SKM-1 treated with dmso at 0.1 percent for 144 hours (cell line): Measurements from ENCODE around the gene RIMS3.

Source experiments
- DNase-seq: peaks from one replicate; lab custom pipeline; 2025; ENCODE audit not compliant: unreplicated experiment; lab: John Stamatoyannopoulos, UW

RIMS3 gene

DNA sequence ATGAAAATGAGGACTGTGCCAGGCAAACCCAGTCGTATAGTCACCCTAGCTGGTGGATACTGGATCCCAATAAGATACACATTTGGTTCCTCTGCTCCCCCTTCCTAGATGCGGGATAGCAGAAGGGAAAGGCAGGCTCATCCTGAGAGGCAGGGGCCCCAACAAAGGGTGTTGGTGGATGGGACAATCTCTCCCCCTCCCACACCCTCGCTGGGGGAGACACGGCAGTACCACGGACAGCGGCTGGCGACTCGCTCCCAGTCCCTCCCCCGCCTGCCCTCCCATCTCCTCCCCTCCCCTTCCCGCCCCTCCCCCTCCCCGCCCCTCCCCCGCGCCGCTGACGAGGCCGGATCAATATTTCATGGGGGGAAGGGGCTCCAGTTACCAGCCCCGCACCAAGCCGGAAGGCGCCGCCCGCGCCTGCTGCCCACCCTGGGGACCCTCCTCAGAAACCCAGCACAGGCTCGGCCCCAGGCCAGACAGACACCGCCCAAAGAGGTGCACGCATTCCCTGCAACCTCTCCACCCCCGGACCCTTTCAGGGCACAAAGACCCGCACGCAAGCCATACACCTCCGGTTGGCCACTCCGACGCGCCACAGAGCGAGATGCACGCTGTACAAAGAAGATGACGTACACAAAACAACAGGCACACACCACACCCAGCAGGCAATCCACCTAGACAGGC lies 11.5 kb downstream of the RIMS3 start:
- DNase-seq: no peak

- no peak for DNase-seq
Observed at GRCh38 chr1:40652979-40653378, 12.5 kb downstream of the RIMS3 start.

GRCh38 chr1:40652468-40652867 lies 13.0 kb downstream of the RIMS3 start:
- DNase-seq: no peak

DNA sequence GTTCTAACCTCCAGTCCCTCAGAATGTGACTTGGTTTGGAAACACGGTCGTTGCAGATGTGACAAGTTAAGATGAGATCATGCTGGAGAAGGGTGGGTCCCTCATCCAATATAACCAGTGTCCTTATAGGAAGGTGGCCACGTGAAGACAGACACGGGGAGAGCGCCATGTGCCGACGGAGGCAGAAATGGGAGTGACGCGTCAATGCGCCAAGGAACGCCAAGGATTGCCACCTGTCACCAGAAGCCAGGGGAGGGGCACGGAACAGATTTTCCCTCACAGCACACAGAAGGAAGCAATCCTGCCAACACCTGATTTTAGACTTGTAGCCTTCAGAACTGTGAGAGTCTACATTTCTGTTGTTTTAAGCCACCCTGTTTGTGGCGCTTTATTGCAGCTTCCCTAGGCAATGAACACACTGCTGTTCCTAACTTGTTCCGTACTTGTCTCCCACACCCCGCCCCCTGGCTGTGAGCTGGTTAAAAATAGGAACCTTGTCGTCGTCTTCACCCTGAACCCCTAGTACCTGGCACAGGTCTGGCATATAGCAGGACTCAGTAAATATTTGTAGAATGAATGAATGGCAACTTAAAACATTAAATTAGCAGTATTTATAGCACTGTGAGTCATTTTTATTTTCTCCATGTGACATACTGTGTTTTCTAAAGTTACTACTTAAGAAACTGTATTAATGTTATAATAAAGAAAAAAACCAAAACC lies 14.2 kb downstream of the RIMS3 start:
- DNase-seq: no peak

GRCh38 chr1:40650075-40650474 lies 15.4 kb downstream of the RIMS3 start:
- no peak for DNase-seq

DNA sequence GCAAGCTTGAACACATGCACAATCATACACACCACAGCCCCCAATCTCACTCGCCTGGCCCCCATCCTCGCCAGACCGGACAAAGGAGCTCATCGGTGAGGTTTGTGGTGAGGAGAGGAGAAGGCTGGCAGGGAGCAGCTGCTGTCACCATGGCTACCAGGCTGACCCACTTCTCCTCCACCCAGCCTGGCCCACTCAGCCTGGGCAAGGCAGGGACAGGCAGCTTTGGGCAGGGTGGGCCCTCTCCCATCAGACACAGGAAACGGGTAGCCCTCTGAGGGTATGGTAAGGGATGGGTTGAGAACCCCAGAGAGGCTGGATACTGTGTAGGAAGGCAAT lies 15.9 kb downstream of the RIMS3 start:
- no peak for DNase-seq

DNA sequence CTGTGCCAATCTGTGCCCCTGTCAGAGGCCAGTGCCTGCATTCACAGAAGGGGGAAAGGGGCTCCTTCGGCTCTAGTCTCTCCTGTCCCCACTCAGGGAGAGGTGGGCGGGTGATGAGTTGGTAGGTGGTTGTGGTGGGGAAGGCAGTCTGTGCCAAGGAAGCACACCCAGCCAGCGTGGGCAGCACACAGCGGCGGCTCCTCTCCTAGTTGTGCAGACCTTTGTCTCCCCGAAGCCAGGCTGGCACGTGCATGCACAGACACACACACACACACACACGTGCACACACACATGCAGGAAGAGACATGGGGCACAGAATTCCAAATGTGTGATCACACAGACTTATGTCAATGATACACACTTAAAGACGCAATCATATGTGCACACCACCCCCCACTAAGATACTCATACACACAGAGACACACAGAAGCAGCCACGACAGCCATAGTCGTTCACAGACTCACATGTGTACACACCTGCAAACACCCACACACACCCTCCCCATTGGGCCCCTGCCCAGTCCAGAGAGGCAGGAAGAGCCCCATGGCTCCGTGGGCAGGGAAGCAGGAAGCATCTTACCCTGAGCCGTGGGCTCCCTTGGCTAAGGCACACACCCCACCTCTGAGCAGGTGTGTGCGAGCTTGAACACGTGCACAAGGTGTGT lies 16.4 kb downstream of the RIMS3 start:
- no peak for DNase-seq

- DNase-seq: no peak
Observed at GRCh38 chr1:40648200-40648599, 17.3 kb downstream of the RIMS3 start.

GRCh38 chr1:40646315-40646714 lies 19.2 kb downstream of the RIMS3 start:
- DNase-seq: no peak

DNA sequence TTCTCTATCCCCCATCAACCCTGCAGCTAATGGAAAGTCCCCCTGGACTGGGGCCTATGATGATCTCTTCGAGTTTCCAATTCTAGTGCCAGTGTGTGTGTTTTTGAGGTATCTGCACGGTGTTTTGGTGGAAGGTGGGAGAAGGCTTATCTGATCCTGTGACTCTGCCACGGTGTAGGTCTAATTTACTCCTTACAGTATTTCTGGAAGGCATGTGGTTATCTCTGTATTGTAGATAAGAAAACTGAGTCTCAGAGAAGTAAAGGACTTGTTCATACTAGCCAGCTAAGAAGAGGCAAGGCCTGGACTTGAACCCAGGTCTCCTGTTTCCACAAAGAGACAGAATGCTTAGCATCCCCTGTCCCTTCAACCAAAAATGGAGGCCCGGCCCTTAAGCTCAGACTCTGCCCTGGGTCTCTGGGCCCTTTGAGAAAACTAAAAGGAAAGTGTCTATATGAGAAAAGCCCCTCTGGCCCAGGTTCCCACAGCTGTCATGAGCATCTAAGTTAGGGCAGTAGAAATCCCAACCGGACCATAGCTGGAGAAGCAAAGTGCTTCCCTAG lies 20.3 kb downstream of the RIMS3 start:
- DNase-seq: no peak

- DNase-seq: no peak
Observed at GRCh38 chr1:40641601-40642242, 23.8 kb downstream of the RIMS3 start.

GRCh38 chr1:40640314-40641076 lies 25.0 kb downstream of the RIMS3 start:
- no peak for DNase-seq

GRCh38 chr1:40638097-40639036 lies 27.1 kb downstream of the RIMS3 start:
- no peak for DNase-seq

GRCh38 chr1:40637470-40638007 lies 27.9 kb downstream of the RIMS3 start:
- no peak for DNase-seq

DNA sequence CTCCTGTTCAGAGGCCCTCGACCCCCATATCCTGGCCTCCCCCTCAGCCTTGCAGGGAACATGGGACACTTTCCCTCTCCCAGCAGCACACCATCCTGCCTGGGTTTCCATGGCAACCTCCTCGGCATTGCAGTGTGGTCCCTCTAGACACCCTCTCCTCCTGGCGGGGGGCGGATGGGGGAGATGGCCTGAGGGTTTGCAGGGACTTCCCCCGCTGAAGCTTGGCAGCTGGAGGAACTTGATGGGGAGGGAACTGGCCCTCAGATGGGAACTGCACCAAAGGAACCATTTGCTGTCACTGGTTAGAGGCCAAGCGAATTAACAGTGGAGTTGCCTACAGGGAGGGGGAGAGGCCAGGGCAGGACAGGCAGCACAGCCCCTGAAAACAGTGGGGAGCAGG lies 28.7 kb downstream of the RIMS3 start:
- no peak for DNase-seq

DNA sequence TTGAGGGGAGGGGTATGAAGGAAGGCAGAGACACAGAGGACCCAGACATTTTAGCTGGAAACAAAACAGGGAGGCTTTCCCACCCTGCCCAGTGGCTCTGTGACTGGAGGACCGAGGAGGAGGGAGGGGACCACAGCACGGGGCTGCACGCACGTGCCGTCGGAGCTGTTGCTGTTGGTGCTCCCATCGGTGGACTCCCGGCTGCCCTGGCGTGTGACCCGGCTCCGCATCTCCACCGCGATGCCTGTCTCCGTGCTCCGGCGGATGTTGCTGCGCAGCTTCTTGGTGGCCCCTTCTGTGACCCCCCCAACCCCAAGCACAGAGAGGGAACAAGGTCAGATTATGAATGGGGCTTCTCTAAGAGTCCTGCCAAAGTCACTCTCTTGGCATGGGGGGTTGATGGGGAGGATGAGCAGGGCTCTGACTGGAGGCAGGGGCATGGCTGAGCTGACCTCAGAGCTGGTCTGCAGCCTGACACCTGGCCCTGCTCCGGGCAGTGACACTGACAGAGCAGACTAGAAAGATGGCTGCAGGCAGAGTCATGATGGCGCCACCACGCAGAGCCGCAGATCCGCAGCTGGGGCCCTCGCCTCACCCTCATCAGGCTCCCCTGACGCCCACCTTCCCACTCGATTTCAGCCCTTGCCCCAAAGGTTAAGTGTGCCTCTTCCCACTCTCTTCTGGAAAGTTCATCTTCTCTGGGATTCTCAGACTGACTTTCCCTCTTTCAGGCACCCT lies 29.6 kb downstream of the RIMS3 start:
- no peak for DNase-seq

DNA sequence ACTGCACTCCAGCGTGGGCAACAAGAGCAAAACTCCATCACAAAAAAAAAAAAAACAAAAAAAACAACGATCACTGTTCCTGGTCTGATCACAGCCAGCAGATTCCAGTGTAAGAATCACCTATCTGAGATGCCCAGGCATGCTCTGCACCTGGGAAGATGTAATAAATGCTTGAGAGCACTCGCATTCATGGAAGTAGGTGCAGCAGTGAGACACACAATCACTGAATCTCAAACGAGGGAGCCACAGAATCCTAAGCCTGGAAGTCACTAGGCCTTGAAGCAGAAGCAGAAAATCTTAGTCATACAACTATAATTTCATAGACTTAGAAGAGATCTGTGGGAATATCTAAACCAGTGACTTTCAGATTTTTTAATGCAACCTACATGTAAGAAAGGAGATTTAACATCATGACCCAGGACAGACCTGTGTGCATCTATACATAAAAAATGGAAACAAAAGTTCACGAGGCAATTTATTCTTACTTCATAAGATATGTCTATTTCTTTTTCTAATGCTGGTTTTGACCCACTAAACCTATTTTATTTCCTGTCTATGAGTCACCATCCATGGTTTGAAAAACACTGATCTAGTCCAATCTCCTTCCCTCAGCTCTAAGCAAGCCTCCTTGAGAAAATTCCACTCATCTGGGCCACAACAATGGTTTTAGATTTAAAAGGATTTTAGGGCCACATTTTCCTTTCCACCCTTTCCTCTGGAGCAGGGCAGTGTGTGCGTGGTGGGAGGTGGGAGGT lies 30.4 kb downstream of the RIMS3 start:
- DNase-seq: no peak

GRCh38 chr1:40633931-40634376 lies 31.5 kb downstream of the RIMS3 start:
- DNase-seq: no peak
